Measurements from ENCODE around the gene ARHGEF17.

DNA sequence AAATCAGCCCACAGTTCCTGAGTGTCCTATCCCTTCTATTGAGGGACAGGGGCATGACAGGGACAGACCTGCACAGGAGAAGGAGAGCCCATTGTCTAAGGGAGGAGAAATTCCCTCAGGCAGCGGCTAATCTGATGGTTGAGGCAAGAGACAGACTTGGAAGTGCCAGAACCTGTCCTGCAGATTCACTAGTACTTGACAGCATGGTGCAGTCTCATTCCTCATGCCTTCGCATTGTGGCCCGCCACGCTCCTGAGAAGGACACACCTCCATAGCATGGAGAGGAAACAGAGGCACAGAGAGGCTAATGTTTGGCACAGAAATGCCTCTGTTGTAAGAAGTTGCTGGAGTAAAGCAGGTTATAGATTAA lies 32.7 kb upstream of the ARHGEF17 start:
- no peak for TF ChIP-seq POLR2A (IDR thresholded peaks at IDR 0.05)
- TF ChIP-seq, protein P1, sequence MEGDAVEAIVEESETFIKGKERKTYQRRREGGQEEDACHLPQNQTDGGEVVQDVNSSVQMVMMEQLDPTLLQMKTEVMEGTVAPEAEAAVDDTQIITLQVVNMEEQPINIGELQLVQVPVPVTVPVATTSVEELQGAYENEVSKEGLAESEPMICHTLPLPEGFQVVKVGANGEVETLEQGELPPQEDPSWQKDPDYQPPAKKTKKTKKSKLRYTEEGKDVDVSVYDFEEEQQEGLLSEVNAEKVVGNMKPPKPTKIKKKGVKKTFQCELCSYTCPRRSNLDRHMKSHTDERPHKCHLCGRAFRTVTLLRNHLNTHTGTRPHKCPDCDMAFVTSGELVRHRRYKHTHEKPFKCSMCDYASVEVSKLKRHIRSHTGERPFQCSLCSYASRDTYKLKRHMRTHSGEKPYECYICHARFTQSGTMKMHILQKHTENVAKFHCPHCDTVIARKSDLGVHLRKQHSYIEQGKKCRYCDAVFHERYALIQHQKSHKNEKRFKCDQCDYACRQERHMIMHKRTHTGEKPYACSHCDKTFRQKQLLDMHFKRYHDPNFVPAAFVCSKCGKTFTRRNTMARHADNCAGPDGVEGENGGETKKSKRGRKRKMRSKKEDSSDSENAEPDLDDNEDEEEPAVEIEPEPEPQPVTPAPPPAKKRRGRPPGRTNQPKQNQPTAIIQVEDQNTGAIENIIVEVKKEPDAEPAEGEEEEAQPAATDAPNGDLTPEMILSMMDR (IDR thresholded peaks at IDR 0.05): no peak

Measured in lower leg skin (tissue), 3 donors.